GM21423 (cell line): ENCODE results near the gene COQ4.

Experiments
- ATAC-seq: cut with Tn5 transposase; IDR thresholded peaks from one replicate; pipeline ENCODE4 v1.9.1; 2021; ENCODE audit warnings: mild to moderate bottlenecking, moderate library complexity; ENCODE audit not compliant: unreplicated experiment

The COQ4 gene

GRCh38 chr9:128340691-128341434 is 18.2 kb downstream of the COQ4 start:
- ATAC-seq, result no peak

GRCh38 chr9:128341435-128341849 is 18.8 kb downstream of the COQ4 start:
- ATAC-seq, result no peak

- no peak for ATAC-seq
These were observed 20.5 kb downstream of the COQ4 start for GRCh38 chr9:128342971-128343680.

GRCh38 chr9:128343855-128344254 is 21.2 kb downstream of the COQ4 start:
- ATAC-seq, result no peak

- ATAC-seq, result no peak
These were observed 22.4 kb downstream of the COQ4 start for GRCh38 chr9:128344931-128345605.

- no peak for ATAC-seq
These were observed 26.5 kb downstream of the COQ4 start for GRCh38 chr9:128349125-128349524.

GRCh38 chr9:128349772-128350171 is 27.1 kb downstream of the COQ4 start:
- no peak for ATAC-seq

- no peak for ATAC-seq
These were observed 32.8 kb downstream of the COQ4 start for GRCh38 chr9:128355451-128355850.

- no peak for ATAC-seq
These were observed 35.5 kb downstream of the COQ4 start for GRCh38 chr9:128358090-128358489.

GRCh38 chr9:128358861-128359260 is 36.2 kb downstream of the COQ4 start:
- ATAC-seq, result no peak

- no peak for ATAC-seq
These were observed 38.2 kb downstream of the COQ4 start for GRCh38 chr9:128360826-128361225.

- ATAC-seq, result no peak
These were observed 38.8 kb downstream of the COQ4 start for GRCh38 chr9:128361296-128361985.

- no peak for ATAC-seq
These were observed 39.5 kb downstream of the COQ4 start for GRCh38 chr9:128361986-128362646.

- no peak for ATAC-seq
These were observed 40.1 kb downstream of the COQ4 start for GRCh38 chr9:128362774-128363173.

- ATAC-seq, result no peak
These were observed 42.9 kb downstream of the COQ4 start for GRCh38 chr9:128365525-128365924.

- ATAC-seq, result no peak
These were observed 46.5 kb downstream of the COQ4 start for GRCh38 chr9:128369024-128369706.

GRCh38 chr9:128370367-128370751 is 47.7 kb downstream of the COQ4 start:
- no peak for ATAC-seq

- peak; percentile 87 for ATAC-seq
These were observed 48.4 kb downstream of the COQ4 start, which contains the start of gene URM1 for GRCh38 chr9:128370752-128371629. Gene URM1 (plus strand): TSS chr9:128371374. CDS start chr9:128371381, 7 bp downstream.

- no peak for ATAC-seq
These were observed 49.0 kb downstream of the COQ4 start for GRCh38 chr9:128371630-128372117.
